ENCODE measurements around the gene PPP1R3D.

The PPP1R3D gene

DNA sequence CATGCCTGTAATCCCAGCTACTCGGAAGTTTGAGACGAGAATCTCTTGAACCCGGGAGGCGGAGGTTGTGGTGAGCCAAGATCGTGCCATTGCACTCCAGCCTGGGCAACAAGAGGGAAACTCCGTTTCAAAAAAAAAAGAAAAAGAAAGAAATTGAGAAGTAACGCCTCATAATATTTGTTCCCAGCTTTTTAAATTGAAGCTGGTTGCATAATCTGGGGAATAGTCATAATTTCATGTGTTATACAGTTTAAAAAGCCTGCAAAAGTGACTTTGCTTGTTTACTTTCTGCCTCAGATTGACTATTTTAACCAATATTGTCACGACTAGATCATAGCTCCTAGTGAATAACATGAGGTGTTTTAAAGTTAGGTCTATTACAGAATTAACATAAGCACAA is 7.3 kb upstream of the PPP1R3D start:
- no peak for DNase-seq

DNA sequence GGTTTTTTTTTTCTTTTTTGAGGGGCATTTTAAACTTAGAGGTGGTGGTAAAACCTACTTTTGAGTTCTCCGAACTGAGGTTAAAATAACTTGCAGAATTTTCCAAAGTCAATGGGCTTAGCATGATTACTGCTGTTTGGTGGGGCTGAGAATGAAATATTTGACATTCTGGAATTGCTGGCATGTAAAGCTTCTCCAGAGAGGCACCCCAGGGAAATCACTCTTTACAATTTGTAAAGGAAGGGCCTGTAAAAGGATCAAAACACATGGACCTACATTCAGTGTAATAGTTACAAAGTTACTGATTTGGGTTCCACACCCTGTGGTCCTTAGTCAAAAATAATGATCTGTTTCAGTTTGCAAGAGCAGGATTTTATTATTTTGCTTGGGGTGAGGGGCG is 5.6 kb upstream of the PPP1R3D start:
- no peak for DNase-seq

DNA sequence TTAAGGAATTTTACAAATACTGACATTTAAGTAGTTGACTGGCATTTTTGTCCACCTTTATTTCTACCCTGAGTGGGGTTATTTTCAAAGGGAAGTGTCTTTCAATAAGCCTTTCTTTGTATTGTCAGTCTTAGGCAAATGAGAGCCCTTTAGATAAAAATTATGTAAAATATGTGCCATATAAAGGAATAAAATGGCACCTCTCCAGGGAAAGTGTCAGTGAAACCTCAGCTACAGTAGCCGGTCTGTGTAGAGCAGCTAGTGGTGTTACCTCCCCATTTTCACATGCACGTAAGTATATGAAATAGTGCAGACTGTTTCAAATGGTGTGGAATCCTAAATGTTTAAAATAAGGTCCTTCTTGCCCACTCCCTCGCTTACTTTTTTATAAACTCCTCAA is 5.1 kb upstream of the PPP1R3D start:
- DNase-seq, result no peak

DNA sequence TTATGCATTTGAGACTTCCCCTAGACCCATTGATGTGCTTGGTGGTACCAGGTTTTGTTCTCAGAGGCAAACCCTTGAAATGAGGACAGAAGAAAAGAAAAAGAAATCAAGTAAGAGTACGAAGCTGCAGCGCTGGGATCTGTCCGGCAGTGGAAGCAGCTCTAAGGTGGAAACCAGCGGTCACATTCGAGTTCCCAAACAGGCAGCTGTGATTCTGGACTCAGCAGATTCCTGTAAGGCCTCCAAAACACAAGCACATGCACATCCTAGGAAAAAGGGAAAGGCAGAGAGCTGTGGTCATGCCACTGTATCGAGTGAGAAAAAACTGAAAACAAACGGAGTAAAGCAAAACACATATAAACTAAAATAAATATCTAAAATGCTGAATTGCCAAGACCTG is 4.6 kb upstream of the PPP1R3D start:
- DNase-seq, result no peak

DNA sequence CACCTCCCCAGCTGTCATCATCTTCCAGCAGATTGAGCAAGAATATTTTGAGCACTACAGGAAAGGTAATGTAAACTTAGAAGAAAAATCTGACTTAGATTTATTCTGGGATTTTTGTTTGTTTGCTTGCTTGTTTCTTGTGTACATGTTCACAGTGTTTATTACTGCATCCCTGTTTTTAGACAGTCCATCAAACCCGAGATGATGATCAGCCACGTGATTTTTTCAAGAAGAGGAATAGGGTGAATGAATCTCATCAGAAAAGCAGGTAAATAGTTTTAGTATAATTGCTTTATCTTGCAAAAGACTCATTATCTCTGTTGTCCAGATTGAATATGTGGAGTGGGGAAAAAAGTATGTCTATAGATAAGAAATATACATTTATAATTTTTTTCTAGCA is 2.1 kb upstream of the PPP1R3D start:
- no peak for DNase-seq

DNA sequence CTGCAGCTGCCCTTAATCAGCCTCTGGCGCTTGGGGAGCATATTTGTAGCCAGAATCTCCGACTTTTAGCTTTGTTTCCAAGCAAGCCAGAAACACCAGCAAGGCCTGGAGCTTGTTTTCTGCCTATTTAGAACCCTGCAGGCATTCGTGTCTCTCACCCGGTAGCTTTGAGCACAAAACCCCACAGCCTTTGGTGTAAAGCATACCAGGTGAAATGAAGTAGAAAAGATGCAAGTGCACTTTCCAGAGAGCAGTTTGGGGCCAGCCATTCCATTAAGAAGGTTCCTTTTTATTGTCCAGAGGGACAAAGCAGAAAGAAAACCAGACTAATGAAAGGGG is 820 bp upstream of the PPP1R3D start:
- no peak for DNase-seq

DNA sequence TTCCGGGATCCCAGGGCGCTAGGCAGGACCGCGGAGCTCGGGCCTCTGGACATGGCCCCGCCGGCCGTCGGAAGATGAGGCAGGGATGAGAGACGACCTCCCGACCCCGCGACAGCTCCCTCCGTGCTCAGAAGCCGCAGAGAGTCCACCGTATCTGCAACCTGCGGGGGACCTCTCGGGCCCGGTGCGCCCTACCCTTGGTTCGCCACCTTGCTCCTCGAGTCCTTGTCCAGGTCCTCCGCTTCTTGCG is 301 bp downstream of the PPP1R3D start:
- DNase-seq, result no peak

DNA sequence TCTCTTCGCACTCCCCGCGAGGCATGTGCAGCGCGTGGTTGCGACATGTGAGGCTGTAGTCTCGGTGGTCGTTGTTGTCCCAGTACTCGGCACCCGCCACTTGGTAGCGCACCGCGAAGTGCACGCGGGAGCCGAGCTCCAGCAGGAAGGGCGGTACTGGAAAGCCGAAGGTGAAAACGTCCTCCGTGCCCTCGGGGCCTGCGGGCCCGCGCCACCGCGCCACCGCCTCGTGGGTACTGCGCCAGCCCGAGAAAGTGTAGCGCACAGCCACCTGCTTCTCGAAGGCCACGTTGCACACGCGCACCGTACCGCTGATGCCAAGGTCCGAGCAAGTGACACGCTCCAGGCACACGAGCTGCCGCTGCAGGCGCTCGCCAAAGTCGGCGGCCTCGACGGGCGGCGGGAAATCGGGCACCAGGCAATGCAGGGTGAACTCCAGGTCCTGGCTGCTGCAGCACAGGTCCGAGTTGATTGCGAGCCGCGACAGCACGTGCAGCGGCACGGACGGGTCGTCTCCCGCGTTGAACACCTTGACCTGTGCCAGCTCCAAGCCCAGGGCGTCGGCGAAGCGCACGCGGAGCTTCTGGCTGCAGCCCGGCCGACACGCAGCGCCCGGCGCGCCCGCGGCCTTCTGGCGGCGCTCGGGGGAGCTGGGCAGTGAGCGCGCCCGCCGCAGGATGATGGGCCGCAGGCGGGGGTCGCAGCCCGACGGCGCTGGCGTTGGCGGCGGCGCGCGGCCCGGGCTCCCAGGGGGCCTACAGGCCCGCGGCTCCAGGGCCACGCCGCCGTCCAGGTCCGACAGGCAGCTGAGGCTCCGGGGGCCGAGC is 840 bp downstream of the PPP1R3D start:
- DNase-seq, result no peak

DNA sequence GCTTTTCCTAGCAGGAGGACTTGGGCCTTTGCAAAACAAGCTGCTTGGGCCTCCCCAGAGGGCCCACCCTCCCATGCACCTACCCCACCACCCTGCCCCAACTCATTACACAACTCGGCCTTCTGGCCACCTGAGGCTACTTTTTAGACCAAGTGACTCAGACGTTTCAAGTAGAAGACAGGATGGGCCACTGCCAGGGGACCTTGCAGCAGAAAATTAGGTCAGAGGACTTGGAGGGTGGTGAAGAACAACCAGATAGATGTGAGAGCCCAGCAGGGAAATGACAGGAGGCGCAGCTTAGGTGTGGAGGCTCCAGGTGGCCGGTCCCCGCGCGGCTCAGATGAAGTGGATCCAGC is 1.4 kb downstream of the PPP1R3D start:
- no peak for DNase-seq

DNA sequence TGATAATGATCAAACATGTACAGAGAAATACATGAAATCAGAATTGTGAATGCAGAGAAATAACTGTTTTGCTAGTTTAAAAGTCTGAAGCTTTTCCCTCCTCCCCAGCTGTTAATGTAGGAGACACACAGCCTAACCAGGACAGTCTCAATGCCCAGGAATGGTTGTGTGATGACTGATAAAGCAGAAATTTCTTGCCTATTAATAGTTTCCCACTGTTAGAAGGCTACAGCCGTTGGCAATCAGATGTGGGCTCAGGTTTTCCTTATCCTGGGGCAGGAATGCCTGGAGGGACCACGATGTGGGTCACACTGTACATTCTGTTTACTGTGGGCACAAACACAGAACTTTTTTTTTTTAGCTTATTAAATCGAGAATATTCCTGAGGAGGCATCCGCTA is 1.9 kb downstream of the PPP1R3D start:
- DNase-seq, result no peak

DNA sequence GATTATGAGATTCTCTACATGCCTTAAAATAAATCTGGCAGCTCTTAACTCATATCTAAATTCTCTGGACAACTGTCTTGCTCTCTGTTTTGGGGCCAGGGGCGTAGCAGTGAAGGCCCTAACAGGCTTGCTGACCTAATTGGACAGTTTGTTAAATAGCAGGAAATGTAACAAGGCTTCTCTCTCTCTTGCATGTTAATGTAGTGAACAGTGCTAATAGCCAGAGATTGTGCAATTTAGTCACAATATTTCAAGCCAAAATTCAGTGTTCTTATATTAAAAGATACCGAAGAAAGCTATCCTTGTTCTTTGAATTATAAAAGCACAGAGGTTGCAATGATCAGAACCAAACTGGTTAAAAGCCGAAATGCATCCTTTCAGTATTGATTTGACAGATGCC is 3.0 kb downstream of the PPP1R3D start:
- DNase-seq, result no peak

DNA sequence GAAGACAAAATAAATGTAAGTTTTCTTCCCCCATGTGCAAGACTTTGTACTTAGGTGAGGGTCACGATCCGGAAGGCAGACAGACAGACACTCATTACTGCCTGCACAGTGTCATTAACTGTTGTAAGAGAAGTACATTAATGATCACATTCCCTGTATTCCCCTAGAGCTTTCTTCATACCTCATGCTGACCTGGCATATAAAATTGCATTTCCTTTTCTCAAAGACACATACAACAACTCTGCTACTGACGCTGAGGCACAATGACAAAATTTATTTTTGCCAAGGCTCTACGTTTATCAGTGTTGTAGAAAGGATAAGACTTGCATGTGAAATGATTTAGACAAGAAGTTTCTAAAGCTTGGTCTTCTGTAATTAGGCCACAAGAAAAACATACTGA is 3.7 kb downstream of the PPP1R3D start:
- DNase-seq, result no peak

DNA sequence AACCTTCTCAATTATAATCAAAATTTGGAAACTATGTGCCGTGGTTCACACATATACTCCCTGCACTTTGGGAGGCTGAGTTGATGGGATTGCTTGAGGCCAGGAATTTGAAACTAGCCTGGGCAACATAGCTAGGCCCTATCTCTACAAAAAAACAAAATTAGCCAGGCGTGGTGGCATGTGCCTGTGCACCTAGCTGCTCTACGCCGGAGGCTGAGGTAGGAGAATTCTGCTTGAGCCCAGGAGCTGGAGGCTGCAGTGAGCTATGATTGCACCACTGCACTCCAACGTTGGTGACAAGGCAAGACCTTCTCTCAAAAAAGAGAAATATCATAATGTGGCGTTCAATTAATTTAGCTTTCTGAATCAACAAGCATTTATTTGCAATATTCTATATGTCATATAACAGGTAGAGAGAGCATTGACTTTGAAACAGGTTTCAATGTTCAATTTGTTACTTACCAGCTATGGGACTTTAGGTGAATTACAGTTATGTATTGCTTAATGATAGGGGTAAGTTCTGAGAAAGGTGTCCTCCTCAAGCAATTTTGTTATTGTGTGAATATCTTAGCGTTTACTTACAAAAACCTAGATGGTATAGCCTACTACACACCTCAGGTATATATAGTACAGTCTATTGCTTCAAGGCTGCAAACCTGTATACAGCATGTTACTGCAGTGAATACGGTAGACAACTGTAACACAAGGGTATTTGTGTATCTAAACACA is 4.5 kb downstream of the PPP1R3D start:
- DNase-seq, result no peak

DNA sequence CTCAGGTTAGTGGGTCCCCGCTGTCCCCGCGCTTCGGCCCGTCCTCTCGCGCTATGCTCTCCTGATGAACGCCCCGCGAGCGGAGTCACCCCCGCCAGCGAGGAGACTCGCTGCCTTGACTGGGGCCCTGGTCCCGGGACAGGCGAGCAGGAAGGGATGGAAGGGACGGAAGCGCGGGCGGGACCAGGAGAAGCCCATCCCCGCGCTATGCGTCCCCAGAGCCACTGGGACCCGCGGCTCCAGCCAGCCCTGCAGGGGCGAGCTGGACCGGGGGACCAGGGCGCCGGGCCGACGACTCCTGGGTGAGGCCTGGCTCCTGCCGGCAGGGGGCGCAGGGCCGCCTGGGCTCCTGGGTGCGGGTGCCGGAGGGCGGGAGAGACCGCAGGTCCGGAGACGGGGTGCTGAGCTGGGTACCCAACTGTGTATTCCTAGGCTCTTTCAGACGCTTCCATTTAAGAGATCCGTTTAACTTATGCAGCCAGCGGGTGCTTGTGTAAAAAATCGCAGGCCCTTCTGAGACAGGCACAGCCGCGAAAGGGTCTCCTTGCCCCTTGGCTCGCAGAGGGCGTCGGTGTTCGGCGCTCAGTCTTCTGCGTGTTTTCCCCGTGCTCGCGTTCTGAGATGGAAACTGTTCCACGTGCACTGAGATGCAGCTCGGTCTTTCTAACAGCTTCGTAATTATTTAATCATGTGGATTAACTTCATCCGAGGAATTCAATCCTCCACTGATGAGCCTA is 6.1 kb downstream of the PPP1R3D start:
- peak; percentile 80 for DNase-seq

DNA sequence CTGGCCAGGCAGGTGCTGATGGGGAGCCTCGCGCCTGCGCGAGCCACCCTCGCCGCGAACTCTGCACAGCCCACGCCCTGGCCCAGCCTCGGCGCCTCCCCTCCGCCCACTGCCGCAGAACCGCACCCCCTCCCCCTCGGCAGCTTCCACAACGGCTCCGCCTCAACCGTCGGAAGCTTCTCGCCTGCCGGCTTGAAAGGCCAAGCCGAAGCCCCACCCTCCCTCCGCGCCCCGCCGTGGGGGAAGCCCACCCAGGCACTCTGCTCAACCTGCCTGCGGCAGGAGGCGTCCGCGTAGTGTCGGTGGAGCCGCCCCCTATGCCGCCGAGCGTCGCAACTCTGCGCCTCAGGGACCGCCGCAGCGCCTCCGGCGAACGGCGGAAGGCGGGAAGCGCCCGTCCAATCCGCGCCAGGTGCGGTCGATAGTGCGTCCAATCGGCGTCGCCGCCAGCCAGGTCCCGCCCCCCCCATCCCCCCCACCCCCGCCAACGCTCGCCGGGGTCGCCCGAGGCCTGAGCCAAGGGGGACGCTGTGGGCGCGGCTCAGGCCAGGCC is 6.7 kb downstream of the PPP1R3D start, which contains the start of gene SYCP2:
Gene SYCP2 (minus strand): TSS at position 342 of the 553 bp plus-strand sequence. CDS start 11,224 bp downstream, outside the sequence.
- no peak for DNase-seq

DNA sequence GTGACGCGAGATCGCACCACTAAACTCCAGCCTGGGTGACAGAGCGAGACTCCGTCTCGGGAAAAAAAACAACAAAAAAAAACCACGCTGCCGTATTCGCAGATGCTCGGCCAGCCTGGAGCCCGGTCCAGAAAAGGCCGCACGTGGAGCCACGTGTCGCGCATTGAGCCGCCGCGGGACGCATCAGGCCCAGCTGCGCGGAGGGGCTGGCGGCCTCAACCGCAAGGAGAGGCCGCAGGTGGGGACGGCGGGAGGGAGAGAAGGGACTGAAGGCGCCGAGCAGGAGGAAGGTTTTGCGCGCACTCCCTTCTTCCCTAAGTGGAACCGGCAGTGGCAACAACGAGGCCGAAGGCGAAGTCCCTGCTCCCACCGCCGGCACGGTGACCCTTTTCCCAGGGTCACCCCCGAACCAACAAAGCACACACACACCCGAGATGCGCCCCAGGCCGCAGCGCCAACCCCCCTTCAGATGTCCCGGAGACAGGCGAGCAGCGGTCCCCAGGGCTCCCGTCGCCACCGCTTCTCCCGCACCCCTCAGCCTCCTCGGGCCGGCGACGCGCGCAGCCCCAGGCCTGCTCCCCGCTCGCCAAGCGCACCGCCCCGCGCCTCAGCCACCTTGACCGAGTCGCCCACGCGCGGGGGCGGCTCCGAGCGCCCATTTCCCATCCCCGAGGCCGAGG is 7.3 kb downstream of the PPP1R3D start:
- DNase-seq, result no peak

DNA sequence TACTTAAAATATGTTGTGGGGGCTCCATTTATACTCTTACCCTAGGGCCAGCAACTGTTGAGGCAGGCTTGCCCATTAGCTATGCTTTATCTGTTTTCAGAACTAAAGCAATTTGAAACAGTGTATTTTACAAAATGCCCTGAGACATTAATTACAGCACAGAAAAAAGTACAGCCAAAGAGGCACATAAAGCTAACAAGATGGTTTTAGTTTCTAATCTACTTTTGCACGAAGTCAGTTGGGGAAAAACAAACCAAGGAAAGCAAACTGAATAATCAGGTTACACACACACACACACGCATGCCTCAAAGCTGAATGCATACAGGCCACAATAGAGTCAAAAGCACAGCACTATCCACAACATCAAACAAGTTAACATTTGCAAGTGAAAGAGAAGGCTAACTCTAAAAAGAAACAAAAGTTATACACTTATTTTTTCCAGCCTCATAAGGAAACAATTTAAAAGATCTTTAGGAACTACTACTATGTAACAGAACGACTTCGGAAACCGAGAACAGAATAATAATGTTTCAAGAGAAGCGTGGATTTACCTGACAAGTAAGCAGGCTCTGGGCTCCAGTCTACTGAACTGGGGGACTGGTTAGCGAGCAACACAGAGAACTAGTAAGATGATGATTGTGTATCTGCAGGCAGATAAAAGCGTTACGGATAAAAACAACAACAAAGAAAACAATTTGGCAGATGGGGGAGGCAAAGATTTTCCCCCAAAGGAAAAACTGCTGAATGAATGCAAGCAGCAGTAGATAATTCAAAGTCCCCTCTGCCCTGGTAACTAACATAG is 8.4 kb downstream of the PPP1R3D start:
- DNase-seq, result no peak

DNA sequence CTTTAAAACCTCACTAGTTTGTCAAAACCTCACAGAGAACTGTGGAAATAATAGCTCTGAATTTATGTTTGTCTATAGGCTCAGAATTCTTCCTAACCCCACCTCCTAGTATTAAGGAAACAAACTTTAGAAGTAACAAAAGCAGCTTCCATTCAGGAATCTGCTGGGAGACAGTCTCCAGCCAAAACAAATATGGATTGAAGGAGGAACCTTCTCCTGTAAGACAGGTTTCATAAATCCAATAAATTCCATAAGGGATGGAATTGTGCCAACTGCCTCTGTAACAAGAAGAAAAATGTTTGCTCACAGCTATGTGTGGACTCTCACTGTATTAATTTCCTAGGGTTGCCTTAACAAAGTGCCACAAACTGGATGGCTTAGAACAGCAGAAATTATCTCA is 14.2 kb downstream of the PPP1R3D start:
- no peak for DNase-seq

DNA sequence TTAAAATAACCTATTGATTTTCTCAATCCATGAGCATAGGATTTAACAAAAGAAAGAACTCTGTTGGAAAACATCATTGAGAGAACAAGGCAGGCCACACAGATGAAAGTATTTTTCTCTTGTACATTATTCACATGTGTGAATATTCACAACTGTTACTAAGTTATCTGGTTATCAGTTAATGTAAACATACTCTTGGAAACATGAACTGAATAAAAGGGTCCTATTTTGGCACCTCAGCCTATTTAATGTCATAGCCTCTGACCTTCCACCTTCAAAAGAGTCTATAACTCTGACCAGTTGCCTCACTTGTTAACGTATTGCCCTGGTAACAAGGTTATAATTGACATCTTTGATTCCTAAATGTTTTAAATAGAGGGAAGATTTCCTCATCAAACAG is 14.7 kb downstream of the PPP1R3D start:
- DNase-seq, result no peak

DNA sequence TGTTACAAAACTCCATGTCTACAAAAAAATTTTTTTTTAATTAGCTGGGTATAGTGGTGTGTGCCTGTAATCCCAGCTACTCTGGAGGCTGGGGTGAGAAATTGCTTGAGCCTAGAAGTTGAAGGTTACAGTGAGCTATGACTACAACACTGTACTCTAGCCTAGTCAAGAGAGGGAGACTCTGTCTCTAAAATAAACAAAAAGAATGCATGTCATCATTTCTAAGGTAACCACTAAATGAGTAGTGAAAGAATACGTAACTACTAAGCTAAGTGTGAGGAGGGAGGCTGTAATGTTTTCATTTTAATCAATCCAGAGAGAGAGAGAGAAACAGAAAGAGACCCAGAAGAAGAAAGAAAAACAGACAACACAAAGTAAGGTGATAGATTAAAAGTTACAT is 16.6 kb downstream of the PPP1R3D start:
- no peak for DNase-seq

DNA sequence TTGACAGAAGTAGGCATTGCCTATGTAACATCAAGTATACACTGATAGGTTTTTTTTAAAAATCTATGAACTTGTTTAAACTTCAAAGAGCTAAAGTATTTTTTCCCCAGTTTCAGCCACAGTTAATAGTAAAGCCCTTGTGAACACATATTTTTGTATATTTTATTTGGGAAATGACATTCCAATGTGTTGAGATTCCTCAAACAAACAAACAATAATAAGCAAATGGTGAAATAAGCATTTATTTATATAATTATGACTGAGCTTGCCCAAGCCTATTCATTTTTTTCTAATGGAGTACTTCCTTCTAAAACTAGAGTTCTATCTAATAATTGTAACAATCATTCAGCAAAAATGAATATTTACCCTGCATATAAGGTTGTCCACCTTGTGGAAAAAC is 19.2 kb downstream of the PPP1R3D start:
- DNase-seq, result no peak

DNA sequence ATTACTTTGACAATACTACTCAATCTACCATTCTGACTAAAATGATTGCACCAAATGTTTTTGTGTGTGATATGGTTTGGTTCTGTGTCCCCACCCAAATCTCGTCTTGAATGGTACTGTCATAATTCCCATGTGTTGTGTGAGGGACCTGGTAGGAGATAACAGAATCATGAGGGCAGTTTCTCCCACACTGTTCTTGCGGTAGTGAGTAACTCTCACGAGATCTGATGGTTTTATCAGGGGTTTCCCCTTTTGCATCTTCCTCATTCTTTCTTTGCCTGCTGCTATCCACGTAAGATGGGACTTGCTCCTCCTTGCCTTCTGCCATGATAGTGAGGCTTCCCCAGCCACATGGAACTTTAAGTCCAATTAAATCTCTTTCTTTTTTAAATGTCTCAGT is 27.5 kb downstream of the PPP1R3D start:
- DNase-seq, result no peak

DNA sequence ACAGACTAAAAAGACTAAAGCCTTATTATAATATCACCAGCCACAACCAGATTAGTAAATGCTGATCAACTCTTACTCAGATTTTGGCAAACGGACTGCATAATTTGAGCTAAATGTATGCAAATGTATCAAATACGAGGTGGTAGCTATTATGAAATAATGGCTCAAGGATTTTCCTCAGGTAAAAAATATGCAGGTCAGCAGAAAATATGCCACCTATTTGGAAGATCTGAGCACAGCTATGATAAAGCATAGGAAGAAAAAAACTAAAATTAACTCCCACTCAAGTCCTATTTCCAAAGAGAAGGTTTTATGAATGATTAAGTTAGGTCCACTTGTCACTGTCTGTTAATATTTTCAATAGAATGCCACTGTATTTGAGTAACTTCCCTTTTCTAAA is 29.1 kb downstream of the PPP1R3D start:
- DNase-seq, result no peak
